Stimulated activated CD4-positive, alpha-beta T cell treated with anti-CD3 and anti-CD28 coated beads, Interleukin-15, amount 100 ng/mL, for 1 hour (primary cell): ENCODE data around the gene SLC4A8.

ENCODE experiments used
- DNase-seq, 2 donors: peaks; one replicate each; pipeline ENCODE4 v3.0.0-alpha.2; 2020; ENCODE audit warnings: low read depth in 1 of 2, low spot score in 1 of 2

Gene SLC4A8

GRCh38 chr12:51395283-51396230, 29.1 kb upstream of the SLC4A8 start:
- DNase-seq: no peak

- DNase-seq: no peak
Measured at GRCh38 chr12:51397670-51398069, 27.0 kb upstream of the SLC4A8 start.

GRCh38 chr12:51399891-51400290, 24.7 kb upstream of the SLC4A8 start:
- DNase-seq: no peak

GRCh38 chr12:51401020-51401419, 23.6 kb upstream of the SLC4A8 start:
- DNase-seq: no peak

GRCh38 chr12:51401486-51401885, 23.1 kb upstream of the SLC4A8 start:
- no peak for DNase-seq

GRCh38 chr12:51401900-51402299, 22.7 kb upstream of the SLC4A8 start:
- DNase-seq: no peak

- no peak for DNase-seq
Measured at GRCh38 chr12:51403159-51403558, 21.5 kb upstream of the SLC4A8 start.

- DNase-seq: no peak
Measured at GRCh38 chr12:51403681-51404136, 20.9 kb upstream of the SLC4A8 start.

GRCh38 chr12:51404627-51405026, 20.0 kb upstream of the SLC4A8 start:
- DNase-seq: no peak

GRCh38 chr12:51405801-51406207, 18.8 kb upstream of the SLC4A8 start:
- no peak for DNase-seq

GRCh38 chr12:51406290-51406689, 18.3 kb upstream of the SLC4A8 start:
- no peak for DNase-seq

- no peak for DNase-seq
Measured at GRCh38 chr12:51406859-51407258, 17.8 kb upstream of the SLC4A8 start.

GRCh38 chr12:51407604-51408003, 17.0 kb upstream of the SLC4A8 start:
- DNase-seq: no peak

GRCh38 chr12:51409846-51410245, 14.8 kb upstream of the SLC4A8 start:
- DNase-seq: no peak

- no peak for DNase-seq
Measured at GRCh38 chr12:51413149-51413548, 11.5 kb upstream of the SLC4A8 start.

- DNase-seq: no peak
Measured at GRCh38 chr12:51413791-51414190, 10.8 kb upstream of the SLC4A8 start.

- no peak for DNase-seq
Measured at GRCh38 chr12:51415931-51416330, 8.7 kb upstream of the SLC4A8 start.

- no peak for DNase-seq
Measured at GRCh38 chr12:51417826-51418225, 6.8 kb upstream of the SLC4A8 start.

GRCh38 chr12:51419425-51420193, 5.0 kb upstream of the SLC4A8 start:
- no peak for DNase-seq

GRCh38 chr12:51421266-51421884, 3.3 kb upstream of the SLC4A8 start:
- DNase-seq: no peak

- no peak for DNase-seq
Measured at GRCh38 chr12:51424094-51424661, 453 bp upstream of the SLC4A8 start.
